Endometrial microvascular endothelial cells (primary cell): ENCODE results near the gene SUGCT. TPM values are rescaled to one million over a fixed set of nuclear protein-coding genes. Genes with fewer than 3 reads are reported as not detected.

Source experiments
- in situ Hi-C: cut with HindIII; loops from 2 replicates; pipeline ENCODE4 v1.10.0; 2017; ENCODE audit warnings: low sequenced_read_pairs, low pct_unique_long_range_greater_than_20kb; ENCODE audit errors: inconsistent ontology term
- total RNA-seq: library from RNA; depleted of rRNA; stranded (reverse); fragments of >200 nt; gene quantifications from one replicate; pipeline ENCODE4 v1.2.3, GENCODE V29; 2015; ENCODE audit errors: inconsistent ontology term

The SUGCT gene
- total RNA-seq, 1 donor from 2014 or later: 0.37 TPM

- in situ Hi-C loops: no loop called here
Observed at GRCh38 chr7:40474790-40475680, 340.2 kb downstream of the SUGCT start.

GRCh38 chr7:40475681-40475982, 340.8 kb downstream of the SUGCT start:
- in situ Hi-C loops: no loop called here

GRCh38 chr7:40477094-40477493, 342.3 kb downstream of the SUGCT start:
- in situ Hi-C loops: no loop called here

DNA sequence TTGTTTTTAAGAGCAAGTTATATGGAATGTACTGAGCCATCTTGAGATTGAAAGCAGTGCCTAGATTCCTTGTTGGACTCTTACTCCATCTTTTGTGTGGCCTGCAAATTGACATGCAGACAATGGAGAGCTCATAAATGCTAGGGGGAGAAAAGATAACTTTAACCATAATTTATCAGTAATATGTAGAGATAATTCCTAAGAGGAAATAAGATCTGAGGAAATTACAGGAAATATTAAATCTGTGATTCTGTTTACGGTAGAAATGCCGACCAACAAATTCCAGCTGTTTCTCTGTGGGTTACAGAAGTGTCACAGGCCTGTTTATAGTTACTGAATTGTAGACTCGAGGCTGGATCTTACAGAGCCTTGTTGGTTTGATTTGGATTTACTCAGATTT, 348.0 kb downstream of the SUGCT start:
- in situ Hi-C loops: no loop called here

DNA sequence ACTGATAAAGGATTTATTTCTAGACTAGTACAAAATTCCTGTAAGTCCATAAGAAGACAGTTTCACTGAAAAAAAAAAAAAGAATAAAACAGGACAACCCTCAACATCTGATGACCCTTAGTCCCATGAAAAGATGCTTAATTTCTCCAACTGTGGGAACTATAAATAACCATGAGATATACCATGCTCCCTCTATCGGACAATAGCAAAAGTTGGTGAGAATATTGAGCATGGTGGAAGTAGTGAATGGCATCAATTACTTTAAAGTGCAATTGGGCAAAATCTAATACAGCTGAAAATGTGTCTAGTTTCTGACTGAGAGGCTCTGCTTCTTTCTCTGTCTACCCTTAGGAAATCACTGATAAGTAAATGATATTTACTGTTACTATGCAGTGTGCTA, 348.8 kb downstream of the SUGCT start:
- in situ Hi-C loops: no loop called here

GRCh38 chr7:40489844-40490602, 355.2 kb downstream of the SUGCT start:
- in situ Hi-C loops: no loop called here

DNA sequence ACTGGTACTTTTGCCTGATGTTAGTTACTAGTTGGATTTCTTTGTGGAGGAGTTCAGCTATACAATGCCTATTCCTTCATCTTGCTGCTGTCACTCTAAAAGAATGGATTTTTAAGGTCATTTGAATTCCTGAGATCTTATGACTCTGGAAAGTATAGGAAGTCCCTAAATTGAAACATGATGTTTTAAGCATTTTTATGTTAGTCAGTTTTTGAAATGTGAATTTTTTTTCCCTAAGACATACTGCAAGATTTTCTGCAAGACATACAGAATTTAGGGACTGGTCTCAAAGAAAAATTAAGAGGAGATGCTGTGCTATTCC, 355.8 kb downstream of the SUGCT start:
- in situ Hi-C loops: no loop called here

DNA sequence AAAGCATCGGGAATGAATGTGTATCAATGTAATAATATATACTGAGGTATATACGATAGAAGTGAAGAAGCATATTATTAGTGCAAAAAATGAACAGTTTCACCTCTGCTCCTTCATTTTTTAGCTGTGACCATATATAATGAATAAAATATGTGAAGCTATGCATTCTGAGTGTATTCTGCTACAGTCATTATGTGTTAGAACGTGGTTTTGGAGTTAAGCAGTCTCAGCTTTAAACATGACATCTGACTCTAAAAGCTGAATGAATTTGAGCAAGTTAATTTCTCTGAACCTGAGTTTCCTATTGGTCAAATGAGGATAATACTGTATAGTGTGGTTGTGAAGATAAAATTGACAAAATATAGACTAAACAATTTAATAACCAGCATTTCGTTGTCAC, 358.1 kb downstream of the SUGCT start:
- in situ Hi-C loops: no loop called here

GRCh38 chr7:40493609-40494051, 358.8 kb downstream of the SUGCT start:
- in situ Hi-C loops: no loop called here

- in situ Hi-C loops: no loop called here
Observed at GRCh38 chr7:40498924-40499510, 364.2 kb downstream of the SUGCT start.

DNA sequence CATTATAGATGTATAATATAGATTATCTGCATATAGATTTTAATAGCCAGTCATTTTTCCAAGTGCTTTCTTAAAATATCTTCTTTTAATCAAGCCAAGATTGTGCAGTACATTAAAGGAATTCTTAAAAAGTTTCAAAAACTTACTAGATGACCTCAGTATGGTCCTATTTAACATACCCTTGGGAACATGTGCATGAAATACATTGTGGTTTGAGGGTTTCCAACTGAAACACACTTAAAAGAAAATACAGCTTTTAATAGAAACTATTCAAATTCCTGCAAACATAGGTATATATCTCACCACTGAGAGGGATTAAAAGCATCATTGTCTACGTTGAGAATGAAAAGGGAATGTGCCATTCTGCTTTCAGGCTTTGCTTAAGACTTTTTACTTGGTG, 364.9 kb downstream of the SUGCT start:
- in situ Hi-C loops: no loop called here

- in situ Hi-C loops: no loop called here
Observed at GRCh38 chr7:40500219-40500618, 365.4 kb downstream of the SUGCT start.

- in situ Hi-C loops: no loop called here
Observed at GRCh38 chr7:40502359-40502758, 367.6 kb downstream of the SUGCT start.

- in situ Hi-C loops: no loop called here
Observed at GRCh38 chr7:40506158-40506557, 371.4 kb downstream of the SUGCT start.

DNA sequence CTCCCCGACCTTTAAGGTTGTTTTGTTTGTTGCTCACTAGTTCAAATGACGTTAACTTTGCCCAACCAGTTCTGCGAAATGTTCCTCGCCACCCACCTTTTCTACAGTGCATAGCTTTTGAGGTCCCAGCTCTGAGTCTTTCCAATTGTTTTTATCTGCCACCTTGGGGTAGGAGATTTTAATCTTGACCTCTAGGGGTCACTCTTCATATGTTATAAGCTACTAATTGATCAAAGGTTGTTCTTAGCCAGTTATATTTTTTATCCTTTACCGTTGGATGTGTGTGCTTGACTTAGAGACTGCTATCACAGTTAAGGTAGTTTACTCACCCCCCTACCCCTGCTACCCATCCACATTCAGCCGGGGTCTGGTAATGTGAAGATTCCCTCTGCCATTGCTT, 372.4 kb downstream of the SUGCT start:
- in situ Hi-C loops: no loop called here

- in situ Hi-C loops: no loop called here
Observed at GRCh38 chr7:40509287-40509996, 374.6 kb downstream of the SUGCT start.

DNA sequence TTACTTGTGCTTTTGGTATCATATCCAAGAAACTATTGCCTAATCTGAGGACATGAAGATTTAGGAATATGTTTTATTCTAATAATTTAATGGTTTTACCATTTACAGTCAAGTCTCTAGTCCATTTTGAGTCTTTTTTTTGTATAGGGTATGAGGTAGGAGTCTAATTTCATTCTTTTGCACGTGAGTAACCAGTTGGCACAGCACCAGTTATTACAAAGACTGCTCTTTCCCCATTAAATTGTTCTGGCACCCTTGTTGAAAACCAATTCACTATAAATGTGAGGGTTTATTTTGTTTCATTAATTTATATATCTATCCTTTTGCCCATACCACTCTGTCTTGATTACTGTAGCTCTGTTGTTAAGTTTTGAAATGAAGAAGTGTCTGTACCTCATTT, 381.6 kb downstream of the SUGCT start:
- in situ Hi-C loops: no loop called here

- in situ Hi-C loops: no loop called here
Observed at GRCh38 chr7:40519009-40519408, 384.2 kb downstream of the SUGCT start.

DNA sequence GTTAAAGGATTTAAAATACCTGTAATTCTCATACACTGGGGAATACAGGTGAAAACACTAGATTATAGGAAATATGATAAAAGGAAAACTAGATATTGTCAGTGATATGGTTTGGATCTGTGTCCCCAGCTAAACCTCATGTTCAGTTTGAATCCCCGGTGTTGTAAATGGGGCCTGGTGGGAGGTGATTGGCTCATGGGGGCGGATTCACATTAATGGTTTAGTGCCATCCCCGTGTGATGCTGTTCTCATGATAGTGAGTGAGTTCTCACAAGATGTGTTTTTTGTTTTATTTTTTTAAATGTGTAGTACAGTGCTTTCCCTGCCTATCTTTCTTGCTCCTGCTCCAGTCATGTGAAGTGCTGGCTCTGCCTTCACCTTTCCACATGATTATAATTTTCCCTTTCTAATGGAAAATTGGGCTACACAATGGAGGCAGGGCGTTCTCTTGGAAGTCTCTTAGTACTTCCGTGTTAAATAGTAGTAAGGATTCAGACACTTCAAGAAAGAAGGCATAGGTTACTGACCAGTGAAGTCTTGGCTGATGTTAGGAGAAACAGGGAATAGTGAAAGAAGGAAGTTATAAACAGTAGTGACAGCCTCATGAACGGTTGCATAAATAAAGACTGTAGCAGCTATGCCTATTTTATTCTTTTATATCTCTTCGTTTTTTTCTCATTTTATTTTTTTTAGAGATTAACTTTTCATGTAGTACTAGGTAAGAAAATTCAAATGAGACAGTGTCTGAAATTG, 386.4 kb downstream of the SUGCT start:
- in situ Hi-C loops: no loop called here
